AG04450 (cell line): ENCODE results near the gene ETV2. TPM values are rescaled to one million over a fixed set of nuclear protein-coding genes. Genes with fewer than 3 reads are reported as not detected.
"Not testable (repeated sequence)": the region's sequence is repeated elsewhere in the genome, so short reads cannot be mapped to it uniquely, and the experiment has no call there.

Experiments
- CTCF ChIA-PET: fragments of 300-600, 350-600 bp; formaldehyde crosslinking; extraction: SDS; loops from one replicate; lab custom pipeline; 2022; ENCODE audit warnings: antibody characterized with exemption, inconsistent platforms; lab: Charles Lee
- POLR2A ChIA-PET: fragments of 350-600 bp; formaldehyde crosslinking; extraction: SDS; loops from one replicate; lab custom pipeline; 2021; ENCODE audit warnings: antibody characterized with exemption, inconsistent platforms; lab: Yijun Ruan, JAX
- DNase-seq: peaks from one replicate; pipeline ENCODE4 v3.0.0-alpha.2; 2011; ENCODE audit warnings: low read depth, low spot score
- H3K27ac ChIP-seq: one replicate; pipeline ENCODE4 v1.5.1; 2012; ENCODE audit warnings: low read depth, low read length, control low read depth
- H3K27me3 ChIP-seq: one replicate; pipeline ENCODE4 v1.6.0; 2012; ENCODE audit warnings: low read length; ENCODE audit not compliant: control insufficient read depth, insufficient read depth
- H3K4me3 ChIP-seq: 2 replicates; pipeline ENCODE4 v1.5.1; 2011; ENCODE audit warnings: mild to moderate bottlenecking, low read depth, low read length, control low read depth
- H3K9me3 ChIP-seq: 2 replicates; pipeline ENCODE4 v1.5.1; 2012; ENCODE audit warnings: low read length; ENCODE audit not compliant: control insufficient read depth, insufficient read depth
- CTCF ChIP-seq: IDR thresholded peaks from 2 replicates; pipeline ENCODE4 v1.5.1; 2011; ENCODE audit warnings: low read depth, low read length, control low read depth, inconsistent platforms
- polyA plus RNA-seq: library from polyadenylated mRNA; depleted of rRNA; stranded (reverse); fragments of >200 nt; gene quantifications from 2 replicates; pipeline ENCODE4 v1.2.3, GENCODE V29; 2011

Gene ETV2
- polyA plus RNA-seq, 1 experiment = 0.36 TPM

GRCh38 chr19:35670686-35671085 is 29.1 kb downstream of the ETV2 start:
- no peak for TF ChIP-seq CTCF

DNA sequence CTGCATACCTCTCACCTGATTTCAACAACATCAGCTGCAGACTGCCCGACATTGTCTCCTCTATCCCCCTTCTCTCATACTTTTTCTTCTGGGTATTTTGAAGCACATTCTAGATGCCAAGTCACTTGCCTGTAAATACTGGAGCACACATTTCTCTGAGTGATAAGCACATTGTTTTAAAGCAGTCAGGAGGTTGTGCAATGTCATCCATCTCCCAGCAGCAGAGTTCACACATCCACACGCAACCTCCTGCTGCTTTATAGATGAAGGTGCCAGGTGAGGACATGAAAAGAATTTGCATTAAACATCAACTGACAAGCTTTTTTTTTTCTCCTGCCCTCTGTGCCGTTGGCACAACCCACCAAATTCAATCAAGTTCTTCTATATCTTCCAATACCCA is 30.3 kb downstream of the ETV2 start:
- Histone ChIP-seq H3K4me3 (no peak overlapping the region), H3K9me3 (no peaks in the 10 kb centered on the region; the same call in 1 of the 2 replicates), H3K27me3 (peaks cover 9% of the 10 kb centered on the region), H3K27ac (no peak overlapping the region)
- no peak for TF ChIP-seq CTCF
- ChIA-PET POLR2A (no interaction called here), CTCF (no interaction called here)
- no peak for DNase-seq

More at GRCh38 chr19:35670686-35671085, 29.1 kb downstream of the ETV2 start:
- Histone ChIP-seq H3K9me3 (no peaks in the 10 kb centered on the region; the same call in 1 of the 2 replicates), H3K27ac (no peak overlapping the region), H3K4me3 (no peak overlapping the region), H3K27me3 (peaks cover 9% of the 10 kb centered on the region)
- no peak for DNase-seq
- ChIA-PET CTCF (no interaction called here), POLR2A (no interaction called here)

GRCh38 chr19:35673121-35673804 is 31.7 kb downstream of the ETV2 start:
- H3K9me3 ChIP-seq = no peaks in the 10 kb centered on the region; the same call in 1 of the 2 replicates
- peaks cover 11% of the 10 kb centered on the region for H3K27me3 ChIP-seq
- H3K4me3 ChIP-seq = peak overlapping the region; percentile 48
- POLR2A ChIA-PET = no interaction called here
- no peak for DNase-seq
- CTCF ChIA-PET = interaction anchor here (0.6 kb wide), 1 partner anchor 15 kb away, joined by 3 read pairs; no protein-coding TSS in a partner anchor
- TF ChIP-seq CTCF = no peak
- H3K27ac ChIP-seq = peak overlapping the region; percentile 11

- Histone ChIP-seq H3K27me3 (peaks cover 5% of the 10 kb centered on the region), H3K27ac (no peak overlapping the region), H3K4me3 (no peak overlapping the region), H3K9me3 (no peaks in the 10 kb centered on the region; the same call in 1 of the 2 replicates)
- CTCF ChIA-PET = no interaction called here
- DNase-seq = no peak
- POLR2A ChIA-PET = no interaction called here
- TF ChIP-seq CTCF = no peak
These were observed 34.1 kb downstream of the ETV2 start for GRCh38 chr19:35675589-35676140.

DNA sequence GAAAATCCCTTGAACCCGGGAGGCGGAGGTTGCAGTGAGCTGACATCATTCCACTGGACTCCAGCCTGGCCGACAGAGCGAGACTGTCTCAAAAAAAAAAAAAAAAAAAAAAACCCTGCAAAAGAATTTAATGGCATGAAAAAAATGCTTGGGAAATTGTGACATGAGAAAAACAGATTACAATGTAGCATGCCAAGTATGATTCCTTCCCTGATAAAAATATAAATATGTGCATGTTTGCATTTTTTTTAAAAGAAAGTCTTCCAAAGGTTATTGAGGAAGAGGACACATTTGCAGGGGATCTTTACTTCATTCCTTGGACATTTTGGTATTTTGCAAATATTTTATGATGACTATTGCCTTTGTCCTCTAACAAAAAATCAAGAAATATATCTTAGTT is 48.3 kb downstream of the ETV2 start:
- POLR2A ChIA-PET = no interaction called here
- CTCF ChIA-PET = no interaction called here
- no peak for TF ChIP-seq CTCF
- DNase-seq = no peak
- Histone ChIP-seq H3K9me3 (no peaks in the 10 kb centered on the region), H3K4me3 (no peak overlapping the region), H3K27me3 (no peaks in the 10 kb centered on the region), H3K27ac (no peak overlapping the region)

GRCh38 chr19:35691106-35691505 is 49.6 kb downstream of the ETV2 start:
- H3K27ac ChIP-seq, POLR2A ChIA-PET, H3K27me3 ChIP-seq, H3K9me3 ChIP-seq, H3K4me3 ChIP-seq, DNase-seq, CTCF ChIA-PET: not testable (repeated sequence)
